ENCODE results near the gene BACE1. TPM values are rescaled to one million over a fixed set of nuclear protein-coding genes. Genes with fewer than 3 reads are reported as not detected.

Gene BACE1
- total RNA-seq, 2 donors from 2014 or later = 14.6 to 16.3 TPM

GRCh38 chr11:117238221-117238620 is 77.8 kb downstream of the BACE1 start:
- ATAC-seq = no peak
- intact Hi-C loops (cut with DNase I) = no loop called here
- DNase-seq = no peak

Other genes starting within 250 kb of the BACE1 start
- 10 to 100 TPM; 22.4 to 36.9 TPM for gene SIK3, start 217.8 kb downstream of the BACE1 start, total RNA-seq
- 10 to 100 TPM; 46.2 to 62.5 TPM for gene PAFAH1B2, start 172.0 kb downstream of the BACE1 start, total RNA-seq
- gene SIDT2, start 137.5 kb downstream of the BACE1 start, total RNA-seq = 10 to 100 TPM; 40.8 to 48.5 TPM
- 1,000 to 10,000 TPM in 1 of 2 donors, 100 to 1,000 TPM in 1; 829 to 1,367 TPM for gene TAGLN, start 116.9 kb downstream of the BACE1 start, total RNA-seq
- gene PCSK7, start 84.2 kb downstream of the BACE1 start, total RNA-seq = 10 to 100 TPM; 29.2 to 42.5 TPM
- 10 to 100 TPM; 20.3 to 21.0 TPM for gene RNF214, start 83.6 kb downstream of the BACE1 start, total RNA-seq
- 1 to 10 TPM; 6.3 to 8.0 TPM for gene BACE1-AS, start 24.9 kb downstream of the BACE1 start, total RNA-seq
- gene CEP164, start 11.6 kb upstream of the BACE1 start, total RNA-seq = 1 to 10 TPM; 9.0 to 9.6 TPM

Data from left cardiac atrium (tissue), 4 donors.